Measurements from ENCODE around the gene UPK2.

UPK2 gene

DNA sequence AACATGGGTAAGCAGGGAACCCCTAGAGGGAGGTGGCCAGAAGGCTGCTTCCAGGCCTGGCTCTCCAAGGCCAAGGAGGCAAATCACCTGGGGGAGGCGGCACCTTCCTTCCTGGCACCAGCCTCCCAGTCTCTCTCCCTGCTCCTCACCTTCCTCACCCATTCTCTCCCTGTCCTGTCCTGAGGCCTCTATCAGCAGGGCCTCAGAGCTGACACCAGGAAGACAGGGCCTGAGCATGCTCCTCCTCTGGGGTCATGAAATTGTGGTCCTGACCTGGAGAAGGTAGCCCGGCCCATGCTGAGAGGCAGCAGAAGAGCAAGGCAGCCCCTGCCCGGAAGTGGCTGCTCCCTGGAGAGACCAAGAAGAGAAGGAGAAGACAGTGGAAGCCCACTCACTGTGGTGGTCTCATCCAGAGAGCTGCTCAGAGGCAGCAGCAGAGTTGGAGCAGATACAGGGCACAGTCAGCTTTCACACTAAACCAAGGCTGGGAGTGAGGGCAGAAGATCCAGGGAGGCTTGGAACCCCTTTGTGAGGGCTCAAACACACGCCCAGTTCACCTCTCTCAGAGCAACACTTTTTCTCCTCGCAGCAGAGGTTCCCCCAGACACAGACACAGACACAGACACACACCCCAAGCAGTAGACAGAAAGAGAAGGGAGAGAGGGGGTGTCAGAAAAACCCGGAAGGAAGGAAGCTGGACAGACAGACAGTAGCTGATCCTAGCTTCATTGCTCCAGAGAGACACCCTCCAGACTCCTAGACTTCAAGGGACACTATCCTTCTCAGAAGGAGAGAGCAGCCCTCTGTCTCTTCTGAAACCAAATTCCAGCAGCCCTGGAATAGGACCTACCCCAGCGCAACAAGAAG is 32.1 kb upstream of the UPK2 start:
- peak overlapping the region; percentile 82 for H3K4me3 ChIP-seq
- peak overlapping the region; percentile 96 to 100 for H3K27ac ChIP-seq
- no peak for DNase-seq (ENCODE audit: low spot score)
- TF ChIP-seq, protein P1, sequence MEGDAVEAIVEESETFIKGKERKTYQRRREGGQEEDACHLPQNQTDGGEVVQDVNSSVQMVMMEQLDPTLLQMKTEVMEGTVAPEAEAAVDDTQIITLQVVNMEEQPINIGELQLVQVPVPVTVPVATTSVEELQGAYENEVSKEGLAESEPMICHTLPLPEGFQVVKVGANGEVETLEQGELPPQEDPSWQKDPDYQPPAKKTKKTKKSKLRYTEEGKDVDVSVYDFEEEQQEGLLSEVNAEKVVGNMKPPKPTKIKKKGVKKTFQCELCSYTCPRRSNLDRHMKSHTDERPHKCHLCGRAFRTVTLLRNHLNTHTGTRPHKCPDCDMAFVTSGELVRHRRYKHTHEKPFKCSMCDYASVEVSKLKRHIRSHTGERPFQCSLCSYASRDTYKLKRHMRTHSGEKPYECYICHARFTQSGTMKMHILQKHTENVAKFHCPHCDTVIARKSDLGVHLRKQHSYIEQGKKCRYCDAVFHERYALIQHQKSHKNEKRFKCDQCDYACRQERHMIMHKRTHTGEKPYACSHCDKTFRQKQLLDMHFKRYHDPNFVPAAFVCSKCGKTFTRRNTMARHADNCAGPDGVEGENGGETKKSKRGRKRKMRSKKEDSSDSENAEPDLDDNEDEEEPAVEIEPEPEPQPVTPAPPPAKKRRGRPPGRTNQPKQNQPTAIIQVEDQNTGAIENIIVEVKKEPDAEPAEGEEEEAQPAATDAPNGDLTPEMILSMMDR (IDR thresholded peaks at IDR 0.05) = no peak

DNA sequence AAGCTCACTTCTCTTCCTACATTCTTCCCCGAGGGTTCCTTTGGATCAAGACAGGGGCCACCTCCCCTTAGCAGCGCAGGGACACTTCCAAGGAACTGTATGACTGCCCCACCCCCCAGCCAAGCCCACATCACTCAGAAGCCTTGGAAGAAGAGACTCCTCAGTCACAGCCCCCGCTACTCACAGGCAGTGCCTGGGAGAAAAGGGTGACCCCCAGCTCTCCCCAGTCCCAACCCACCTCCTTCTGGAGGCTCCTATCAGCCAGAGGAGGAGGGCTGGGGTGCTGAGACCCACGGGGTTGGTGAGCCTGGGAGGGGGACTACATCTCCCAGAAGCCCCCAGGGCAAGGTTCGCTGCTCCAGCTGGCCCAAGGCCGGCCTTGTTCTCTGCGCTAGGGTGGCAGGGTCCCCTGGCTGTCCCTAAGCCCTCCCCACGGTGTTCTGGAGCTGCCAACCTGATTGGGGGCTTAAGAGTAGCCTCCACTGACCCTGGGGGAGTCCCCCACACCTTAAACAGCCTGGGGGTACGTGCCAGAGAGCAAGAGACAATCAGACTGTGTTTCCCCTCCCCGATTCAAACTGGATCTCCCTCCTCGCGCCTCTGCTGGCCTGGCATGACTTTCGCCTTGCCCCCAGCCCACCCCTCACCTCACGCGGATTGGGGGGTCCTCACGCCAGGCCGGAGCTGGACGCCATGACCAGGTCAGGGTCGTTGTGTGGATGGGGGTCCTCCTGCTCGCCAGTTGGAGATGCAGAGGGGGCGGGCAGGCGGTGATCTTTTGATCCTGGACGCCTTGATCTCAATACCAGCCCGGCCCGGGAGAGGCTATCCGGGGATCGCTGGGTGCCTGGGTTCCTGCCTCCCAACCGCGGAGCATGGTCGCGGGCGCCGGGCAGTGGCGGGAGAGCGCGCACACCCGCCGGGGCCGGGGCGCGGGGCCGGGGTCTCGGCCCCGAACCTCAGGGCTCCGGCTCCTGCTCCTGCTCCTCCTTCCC is 31.2 kb upstream of the UPK2 start:
- H3K4me3 ChIP-seq = peak overlapping the region; percentile 82
- no peak for DNase-seq (ENCODE audit: low spot score)
- TF ChIP-seq, protein P1 (IDR thresholded peaks at IDR 0.05) = no peak
- H3K27ac ChIP-seq = peak overlapping the region; percentile 96 to 100

DNA sequence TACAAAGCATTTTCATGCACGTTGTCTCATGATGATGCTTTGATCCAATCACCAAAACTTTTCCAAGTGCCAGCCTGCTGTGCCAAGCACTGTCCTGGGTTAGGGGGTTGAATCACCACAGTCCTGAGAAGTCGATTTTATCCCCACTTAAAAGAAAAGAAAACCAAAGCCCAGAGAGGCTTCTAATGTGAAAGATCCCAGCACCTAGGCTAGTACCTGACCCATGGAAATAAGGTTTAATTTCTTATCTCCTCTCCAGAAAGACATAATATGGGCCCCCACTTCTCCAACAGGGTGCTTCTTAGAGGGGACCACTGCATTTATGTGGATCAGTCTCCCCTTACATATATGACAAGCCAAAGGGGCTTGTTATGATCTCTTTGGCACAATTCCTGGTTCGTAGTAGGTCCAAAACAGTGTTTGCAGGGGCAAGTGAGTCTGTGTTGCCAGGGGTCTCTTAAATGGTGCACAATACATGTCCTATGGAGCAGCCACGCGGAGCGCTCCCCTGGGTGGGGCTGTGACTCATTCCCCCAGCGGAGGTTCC is 28.5 kb upstream of the UPK2 start:
- no peak for DNase-seq (ENCODE audit: low spot score)
- peak overlapping the region; percentile 83 for H3K4me3 ChIP-seq
- peak overlapping the region; percentile 96 to 100 for H3K27ac ChIP-seq
- TF ChIP-seq, protein P1 (IDR thresholded peaks at IDR 0.05) = no peak

DNA sequence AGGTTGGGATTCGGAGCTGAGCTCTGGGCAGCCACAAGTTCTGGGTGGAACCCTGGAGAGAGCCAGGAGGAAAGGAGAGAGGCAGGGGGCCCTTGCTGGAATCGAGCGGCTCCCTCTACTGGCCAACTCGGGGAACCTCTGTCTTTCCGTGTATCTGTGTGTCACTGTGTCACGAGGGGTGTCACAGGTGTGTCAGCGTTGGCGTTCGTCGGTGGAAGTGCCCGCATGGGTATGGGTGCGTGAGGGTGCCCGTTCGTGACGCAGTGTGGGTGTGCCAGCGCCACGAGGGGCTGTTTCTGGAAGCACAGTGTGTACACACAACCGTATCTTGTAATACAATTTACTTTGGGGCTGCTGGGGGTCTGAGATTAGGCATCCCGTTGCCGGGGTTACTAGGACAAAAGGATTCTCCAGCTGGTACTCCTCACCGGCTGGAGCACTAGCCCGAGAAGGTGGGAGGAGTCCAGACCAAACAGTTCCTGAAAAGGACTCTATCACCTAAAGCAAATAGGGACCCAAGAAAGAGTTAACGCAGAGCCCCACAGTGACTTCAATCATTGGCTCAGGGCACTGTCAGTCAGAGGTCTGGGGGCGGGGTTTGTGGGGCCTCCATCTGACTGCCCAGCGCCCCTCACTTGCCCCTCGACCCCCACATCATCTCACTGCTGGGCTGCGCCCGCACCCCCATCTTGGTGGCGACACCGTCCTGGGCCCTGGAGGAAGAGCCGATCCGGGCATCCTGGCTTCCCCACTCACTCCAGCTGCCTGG is 27.8 kb upstream of the UPK2 start:
- TF ChIP-seq, protein P1 (IDR thresholded peaks at IDR 0.05) = peak; percentile 89
- DNase-seq (ENCODE audit: low spot score) = peak; percentile 97

DNA sequence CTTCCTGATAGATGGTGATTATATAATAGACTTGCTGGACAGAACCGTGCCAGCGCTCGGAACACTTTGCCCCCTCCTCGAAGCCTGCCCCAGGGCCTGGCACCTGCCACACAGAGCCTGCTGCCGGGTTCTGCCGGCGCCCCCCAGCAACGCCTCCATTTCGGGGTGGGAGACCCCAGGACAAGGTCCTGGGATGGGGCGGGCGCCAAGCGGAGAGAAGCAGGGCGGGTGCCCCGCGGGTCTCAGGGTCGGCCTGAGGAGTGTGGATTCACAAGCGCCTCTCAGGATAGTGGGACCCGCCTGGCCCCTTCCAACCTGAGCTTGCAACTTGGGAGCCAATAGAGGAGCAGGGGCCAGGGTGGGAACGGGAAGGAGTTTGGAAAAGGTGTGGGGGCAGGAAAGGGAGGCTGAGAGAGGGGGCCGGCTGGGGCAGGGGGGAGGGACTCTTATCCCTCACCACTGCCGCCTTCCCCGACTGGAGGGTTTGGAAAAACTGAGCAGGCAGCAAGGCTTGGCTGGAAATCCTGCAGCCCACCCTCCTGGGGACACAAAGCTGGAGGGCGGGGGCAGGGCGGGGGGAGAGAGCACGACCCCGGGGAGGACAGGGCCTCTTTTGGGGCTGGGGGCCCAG is 27.1 kb upstream of the UPK2 start:
- Histone ChIP-seq H3K4me3 (peak overlapping the region; percentile 83), H3K27ac (peak overlapping the region; percentile 96 to 100)
- peak; percentile 90 for DNase-seq (ENCODE audit: low spot score)
- TF ChIP-seq, protein P1 (IDR thresholded peaks at IDR 0.05) = no peak

More for the DNA sequence above, 27.8 kb upstream of the UPK2 start:
- Histone ChIP-seq H3K4me3 (peak overlapping the region; percentile 83), H3K27ac (peak overlapping the region; percentile 96 to 100)
